Measurements from ENCODE around the gene CFDP1.

The CFDP1 gene

DNA sequence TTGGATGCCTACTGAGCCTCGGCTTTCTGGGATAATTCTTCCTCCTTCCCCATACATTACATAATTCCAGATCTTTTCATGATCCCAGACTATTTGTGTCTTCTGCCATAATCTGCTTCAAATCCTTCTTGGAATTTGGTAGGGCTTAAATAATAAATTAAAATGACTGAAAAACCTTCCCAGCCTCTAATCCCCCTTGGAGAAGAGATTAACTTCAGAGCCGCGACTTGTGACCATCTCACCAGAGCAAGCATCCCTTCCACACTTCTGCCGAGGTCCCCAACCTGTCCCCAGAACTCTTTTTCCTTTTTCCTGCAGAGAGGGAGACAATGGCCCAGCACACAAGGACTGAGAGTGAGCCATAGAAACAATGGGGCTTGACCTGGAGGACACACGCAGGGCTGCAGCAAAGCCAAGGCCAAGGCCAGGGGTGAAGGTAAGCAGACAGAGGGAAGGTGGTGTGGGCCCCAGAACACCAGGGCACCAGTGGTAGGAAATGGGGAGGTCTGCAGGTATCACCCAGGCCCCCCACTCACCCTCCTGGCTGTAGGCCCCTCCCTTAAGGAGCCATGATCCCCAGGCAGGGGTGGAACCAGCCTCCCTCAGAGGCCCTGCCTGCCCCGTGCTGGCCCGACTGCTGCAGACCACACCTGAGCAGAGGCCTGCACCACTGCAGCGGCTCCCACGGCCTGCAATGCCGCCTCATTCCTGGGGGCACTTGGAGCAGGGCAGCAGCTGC lies 172.3 kb downstream of the CFDP1 start:
- Histone ChIP-seq H3K9me3 (ENCODE audit: low read length) (no peaks in the 10 kb centered on the region), H3K4me2 (ENCODE audit: low read length) (no peak overlapping the region), H3K27ac (ENCODE audit: low read depth, low read length, poor library complexity, severe bottlenecking) (no peak overlapping the region), H3K9me2 (ENCODE audit: low read depth, low read length) (no peaks in the 10 kb centered on the region), H3K9ac (ENCODE audit: low read length) (no peak overlapping the region), H3K27me3 (ENCODE audit: insufficient read depth, low read length) (0 out of 2 replicates have a peak, but pooled peaks cover 17% of the 10 kb centered on the region), H3K4me3 (ENCODE audit: low read depth, low read length, poor library complexity, severe bottlenecking) (no peak overlapping the region), H4K20me1 (ENCODE audit: insufficient read depth, low read length) (no peaks in the 10 kb centered on the region), H3K79me2 (ENCODE audit: insufficient read depth, low read length) (no peaks in the 10 kb centered on the region), H3F3A (ENCODE audit: insufficient read depth, low read length) (no peaks in the 10 kb centered on the region), H3K4me1 (ENCODE audit: insufficient read depth, low read length, severe bottlenecking) (peaks cover 10% of the 10 kb centered on the region), H3K36me3 (ENCODE audit: insufficient read depth, low read length) (no peaks in the 10 kb centered on the region), H2AFZ (ENCODE audit: low read length) (no peak overlapping the region)
- no peak for TF ChIP-seq EZH2 (IDR thresholded peaks at IDR 0.05; ENCODE audit: borderline replicate concordance, low read length)
- TF ChIP-seq, protein P1, sequence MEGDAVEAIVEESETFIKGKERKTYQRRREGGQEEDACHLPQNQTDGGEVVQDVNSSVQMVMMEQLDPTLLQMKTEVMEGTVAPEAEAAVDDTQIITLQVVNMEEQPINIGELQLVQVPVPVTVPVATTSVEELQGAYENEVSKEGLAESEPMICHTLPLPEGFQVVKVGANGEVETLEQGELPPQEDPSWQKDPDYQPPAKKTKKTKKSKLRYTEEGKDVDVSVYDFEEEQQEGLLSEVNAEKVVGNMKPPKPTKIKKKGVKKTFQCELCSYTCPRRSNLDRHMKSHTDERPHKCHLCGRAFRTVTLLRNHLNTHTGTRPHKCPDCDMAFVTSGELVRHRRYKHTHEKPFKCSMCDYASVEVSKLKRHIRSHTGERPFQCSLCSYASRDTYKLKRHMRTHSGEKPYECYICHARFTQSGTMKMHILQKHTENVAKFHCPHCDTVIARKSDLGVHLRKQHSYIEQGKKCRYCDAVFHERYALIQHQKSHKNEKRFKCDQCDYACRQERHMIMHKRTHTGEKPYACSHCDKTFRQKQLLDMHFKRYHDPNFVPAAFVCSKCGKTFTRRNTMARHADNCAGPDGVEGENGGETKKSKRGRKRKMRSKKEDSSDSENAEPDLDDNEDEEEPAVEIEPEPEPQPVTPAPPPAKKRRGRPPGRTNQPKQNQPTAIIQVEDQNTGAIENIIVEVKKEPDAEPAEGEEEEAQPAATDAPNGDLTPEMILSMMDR (IDR thresholded peaks at IDR 0.05; ENCODE audit: low read length) = no peak

DNA sequence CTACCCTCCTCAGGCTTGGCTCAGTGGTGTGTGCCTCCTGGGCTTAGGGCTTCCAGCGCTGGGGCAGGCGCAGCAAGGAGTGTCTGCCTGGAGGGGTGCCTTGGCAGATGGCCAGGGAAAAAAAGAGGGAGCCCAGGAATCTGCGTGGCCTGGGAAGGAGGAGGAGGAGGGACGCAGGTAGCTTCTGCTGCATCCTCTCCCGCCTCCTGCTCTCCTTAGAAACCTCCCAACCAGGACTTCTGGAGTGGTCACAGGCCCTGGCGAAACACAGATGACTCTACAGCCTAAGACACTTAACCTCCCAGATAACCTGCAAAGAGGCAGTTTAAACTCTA lies 174.5 kb downstream of the CFDP1 start:
- Histone ChIP-seq H3K4me3 (ENCODE audit: low read depth, low read length, poor library complexity, severe bottlenecking) (no peak overlapping the region), H3K9me3 (ENCODE audit: low read length) (no peaks in the 10 kb centered on the region), H4K20me1 (ENCODE audit: insufficient read depth, low read length) (no peaks in the 10 kb centered on the region), H2AFZ (ENCODE audit: low read length) (no peak overlapping the region), H3K27ac (ENCODE audit: low read depth, low read length, poor library complexity, severe bottlenecking) (no peak overlapping the region), H3K9ac (ENCODE audit: low read length) (no peak overlapping the region), H3K27me3 (ENCODE audit: insufficient read depth, low read length) (0 out of 2 replicates have a peak, but pooled peaks cover 9% of the 10 kb centered on the region), H3K9me2 (ENCODE audit: low read depth, low read length) (no peaks in the 10 kb centered on the region), H3K4me2 (ENCODE audit: low read length) (no peak overlapping the region), H3K36me3 (ENCODE audit: insufficient read depth, low read length) (no peaks in the 10 kb centered on the region), H3K79me2 (ENCODE audit: insufficient read depth, low read length) (no peaks in the 10 kb centered on the region), H3K4me1 (ENCODE audit: insufficient read depth, low read length, severe bottlenecking) (no peaks in the 10 kb centered on the region), H3F3A (ENCODE audit: insufficient read depth, low read length) (no peaks in the 10 kb centered on the region)
- TF ChIP-seq, protein P1 (IDR thresholded peaks at IDR 0.05; ENCODE audit: low read length) = no peak
- no peak for TF ChIP-seq EZH2 (IDR thresholded peaks at IDR 0.05; ENCODE audit: borderline replicate concordance, low read length)

DNA sequence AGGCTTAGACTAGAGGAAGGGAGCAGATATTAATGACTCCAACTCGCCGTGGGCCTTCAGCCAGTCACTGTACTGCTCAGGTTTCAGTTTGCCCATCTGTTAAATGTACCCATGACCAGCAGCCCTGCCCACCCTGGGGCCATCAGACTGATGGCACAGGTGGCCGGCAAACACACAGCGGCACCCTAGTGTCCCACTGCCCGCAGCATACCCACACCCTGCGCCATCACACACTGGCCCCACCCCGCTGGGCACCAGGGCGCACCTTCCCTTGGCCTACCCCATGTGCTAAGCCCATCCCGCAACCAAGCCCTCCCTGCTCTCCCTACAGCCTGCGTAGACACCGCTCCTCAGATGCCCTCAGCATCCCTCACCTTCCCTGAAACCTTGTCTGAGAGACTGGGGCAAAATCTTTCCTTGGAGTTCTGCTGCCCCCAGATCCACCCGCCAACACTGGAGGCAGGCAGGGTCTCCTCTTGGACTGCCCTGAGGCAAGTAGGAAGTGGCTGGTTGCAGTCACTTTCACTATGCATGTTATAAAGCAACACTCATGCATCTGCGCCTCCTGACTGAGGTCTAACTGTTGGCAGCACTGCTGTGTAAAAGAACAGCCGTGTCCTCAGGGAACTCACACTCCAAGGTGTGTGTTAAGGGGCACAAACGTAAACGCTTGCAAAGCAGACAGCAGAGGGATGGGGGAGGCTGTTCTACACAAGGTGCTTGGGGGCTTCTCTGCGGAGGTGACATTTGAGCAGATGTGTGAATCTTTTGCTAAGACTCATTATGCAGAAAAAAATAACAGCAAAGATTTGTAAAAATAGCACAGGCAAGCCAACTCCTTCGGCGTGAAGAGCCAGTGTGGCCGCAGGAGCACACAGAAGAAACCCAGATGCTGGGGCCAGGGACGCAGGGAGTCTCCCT lies 175.2 kb downstream of the CFDP1 start:
- Histone ChIP-seq H3K9me3 (ENCODE audit: low read length) (no peaks in the 10 kb centered on the region), H3K79me2 (ENCODE audit: insufficient read depth, low read length) (no peaks in the 10 kb centered on the region), H3K36me3 (ENCODE audit: insufficient read depth, low read length) (no peaks in the 10 kb centered on the region), H3F3A (ENCODE audit: insufficient read depth, low read length) (no peaks in the 10 kb centered on the region), H3K4me1 (ENCODE audit: insufficient read depth, low read length, severe bottlenecking) (no peaks in the 10 kb centered on the region), H2AFZ (ENCODE audit: low read length) (no peak overlapping the region), H3K27ac (ENCODE audit: low read depth, low read length, poor library complexity, severe bottlenecking) (no peak overlapping the region), H4K20me1 (ENCODE audit: insufficient read depth, low read length) (no peaks in the 10 kb centered on the region), H3K27me3 (ENCODE audit: insufficient read depth, low read length) (0 out of 2 replicates have a peak, but pooled peaks cover 9% of the 10 kb centered on the region), H3K9ac (ENCODE audit: low read length) (no peak overlapping the region), H3K4me3 (ENCODE audit: low read depth, low read length, poor library complexity, severe bottlenecking) (no peak overlapping the region), H3K9me2 (ENCODE audit: low read depth, low read length) (no peaks in the 10 kb centered on the region), H3K4me2 (ENCODE audit: low read length) (no peak overlapping the region)
- no peak for TF ChIP-seq EZH2 (IDR thresholded peaks at IDR 0.05; ENCODE audit: borderline replicate concordance, low read length)
- TF ChIP-seq, protein P1 (IDR thresholded peaks at IDR 0.05; ENCODE audit: low read length) = no peak

Measured in OCI-LY1 (cell line).